HUES48 (cell line): Measurements from ENCODE around the gene ADAMTS2.

Source experiments
- H3K27ac ChIP-seq: one replicate; pipeline ENCODE4 v1.7.0; 2013; ENCODE audit warnings: low read depth, low read length, inconsistent platforms
- H3K27me3 ChIP-seq: 2 replicates; pipeline ENCODE4 v1.6.1; 2013; ENCODE audit warnings: mild to moderate bottlenecking, low read length; ENCODE audit not compliant: control insufficient read depth, insufficient read depth
- H3K36me3 ChIP-seq: 2 replicates; pipeline ENCODE4 v1.6.1; 2013; ENCODE audit warnings: low read length; ENCODE audit not compliant: control insufficient read depth, insufficient read depth
- H3K4me1 ChIP-seq: 2 replicates; pipeline ENCODE4 v1.6.1; 2013; ENCODE audit warnings: mild to moderate bottlenecking, low read length; ENCODE audit not compliant: control insufficient read depth, insufficient read depth
- H3K4me3 ChIP-seq: 2 replicates; pipeline ENCODE4 v1.5.1; 2013; ENCODE audit warnings: mild to moderate bottlenecking, low read depth, low read length
- H3K9ac ChIP-seq: 2 replicates; pipeline ENCODE4 v1.6.1; 2013; ENCODE audit warnings: mild to moderate bottlenecking, low read depth, low read length, moderate library complexity
- H3K9me3 ChIP-seq: 2 replicates; pipeline ENCODE4 v1.6.1; 2013; ENCODE audit warnings: low read length; ENCODE audit not compliant: control insufficient read depth, insufficient read depth

Gene ADAMTS2

GRCh38 chr5:179137643-179138567 is 207.4 kb downstream of the ADAMTS2 start:
- Histone ChIP-seq H3K36me3 (no peaks in the 10 kb centered on the region), H3K4me1 (no peaks in the 10 kb centered on the region), H3K27ac (no peak overlapping the region), H3K4me3 (no peak overlapping the region), H3K27me3 (no peaks in the 10 kb centered on the region), H3K9me3 (peaks cover 16% of the 10 kb centered on the region), H3K9ac (no peak overlapping the region)

GRCh38 chr5:179137016-179137642 is 208.1 kb downstream of the ADAMTS2 start:
- Histone ChIP-seq H3K27me3 (no peaks in the 10 kb centered on the region), H3K9ac (no peak overlapping the region), H3K9me3 (peaks cover 16% of the 10 kb centered on the region), H3K4me3 (no peak overlapping the region), H3K27ac (no peak overlapping the region), H3K36me3 (no peaks in the 10 kb centered on the region), H3K4me1 (no peaks in the 10 kb centered on the region)

GRCh38 chr5:179135441-179136215 is 209.6 kb downstream of the ADAMTS2 start:
- Histone ChIP-seq H3K4me1 (no peaks in the 10 kb centered on the region), H3K36me3 (no peaks in the 10 kb centered on the region), H3K27ac (no peak overlapping the region), H3K27me3 (no peaks in the 10 kb centered on the region), H3K9ac (no peak overlapping the region), H3K9me3 (peaks cover 17% of the 10 kb centered on the region), H3K4me3 (no peak overlapping the region)

GRCh38 chr5:179135006-179135405 is 210.3 kb downstream of the ADAMTS2 start:
- no peaks in the 10 kb centered on the region for H3K27me3 ChIP-seq
- no peak overlapping the region for H3K4me3 ChIP-seq
- H3K9me3 ChIP-seq = peaks cover 23% of the 10 kb centered on the region
- H3K27ac ChIP-seq = no peak overlapping the region
- no peak overlapping the region for H3K9ac ChIP-seq
- H3K36me3 ChIP-seq = no peaks in the 10 kb centered on the region
- H3K4me1 ChIP-seq = no peaks in the 10 kb centered on the region

GRCh38 chr5:179134511-179134910 is 210.8 kb downstream of the ADAMTS2 start:
- Histone ChIP-seq H3K9ac (no peak overlapping the region), H3K27ac (no peak overlapping the region), H3K4me1 (no peaks in the 10 kb centered on the region), H3K4me3 (no peak overlapping the region), H3K36me3 (no peaks in the 10 kb centered on the region), H3K27me3 (no peaks in the 10 kb centered on the region), H3K9me3 (peaks cover 26% of the 10 kb centered on the region)

- H3K4me1 ChIP-seq = no peaks in the 10 kb centered on the region
- no peaks in the 10 kb centered on the region for H3K27me3 ChIP-seq
- peaks cover 38% of the 10 kb centered on the region for H3K9me3 ChIP-seq
- H3K9ac ChIP-seq = no peak overlapping the region
- no peaks in the 10 kb centered on the region for H3K36me3 ChIP-seq
- H3K4me3 ChIP-seq = no peak overlapping the region
- no peak overlapping the region for H3K27ac ChIP-seq
Measured at GRCh38 chr5:179132586-179133355, 212.5 kb downstream of the ADAMTS2 start.

- no peaks in the 10 kb centered on the region for H3K4me1 ChIP-seq
- H3K4me3 ChIP-seq = no peak overlapping the region
- H3K9ac ChIP-seq = no peak overlapping the region
- H3K27me3 ChIP-seq = no peaks in the 10 kb centered on the region
- H3K9me3 ChIP-seq = peaks cover 45% of the 10 kb centered on the region
- no peak overlapping the region for H3K27ac ChIP-seq
- H3K36me3 ChIP-seq = no peaks in the 10 kb centered on the region
Measured at GRCh38 chr5:179131886-179132585, 213.2 kb downstream of the ADAMTS2 start.

GRCh38 chr5:179131321-179131835 is 213.9 kb downstream of the ADAMTS2 start:
- Histone ChIP-seq H3K4me1 (no peaks in the 10 kb centered on the region), H3K4me3 (no peak overlapping the region), H3K36me3 (no peaks in the 10 kb centered on the region), H3K27me3 (no peaks in the 10 kb centered on the region), H3K27ac (no peak overlapping the region), H3K9ac (no peak overlapping the region), H3K9me3 (peaks cover 51% of the 10 kb centered on the region)

GRCh38 chr5:179130101-179130681 is 215.1 kb downstream of the ADAMTS2 start:
- Histone ChIP-seq H3K9ac (no peak overlapping the region), H3K36me3 (no peaks in the 10 kb centered on the region), H3K9me3 (peaks cover 52% of the 10 kb centered on the region), H3K4me1 (no peaks in the 10 kb centered on the region), H3K27ac (no peak overlapping the region), H3K27me3 (no peaks in the 10 kb centered on the region), H3K4me3 (no peak overlapping the region)
